ENCODE data around the gene CES5A. TPM values are rescaled to one million over a fixed set of nuclear protein-coding genes. Genes with fewer than 3 reads are reported as not detected.
"Not testable (repeated sequence)": the region's sequence is repeated elsewhere in the genome, so short reads cannot be mapped to it uniquely, and the experiment has no call there.

CES5A gene
- total RNA-seq, 4 donors from 2014 or later: 0.34 to 0.56 (median 0.46) TPM

DNA sequence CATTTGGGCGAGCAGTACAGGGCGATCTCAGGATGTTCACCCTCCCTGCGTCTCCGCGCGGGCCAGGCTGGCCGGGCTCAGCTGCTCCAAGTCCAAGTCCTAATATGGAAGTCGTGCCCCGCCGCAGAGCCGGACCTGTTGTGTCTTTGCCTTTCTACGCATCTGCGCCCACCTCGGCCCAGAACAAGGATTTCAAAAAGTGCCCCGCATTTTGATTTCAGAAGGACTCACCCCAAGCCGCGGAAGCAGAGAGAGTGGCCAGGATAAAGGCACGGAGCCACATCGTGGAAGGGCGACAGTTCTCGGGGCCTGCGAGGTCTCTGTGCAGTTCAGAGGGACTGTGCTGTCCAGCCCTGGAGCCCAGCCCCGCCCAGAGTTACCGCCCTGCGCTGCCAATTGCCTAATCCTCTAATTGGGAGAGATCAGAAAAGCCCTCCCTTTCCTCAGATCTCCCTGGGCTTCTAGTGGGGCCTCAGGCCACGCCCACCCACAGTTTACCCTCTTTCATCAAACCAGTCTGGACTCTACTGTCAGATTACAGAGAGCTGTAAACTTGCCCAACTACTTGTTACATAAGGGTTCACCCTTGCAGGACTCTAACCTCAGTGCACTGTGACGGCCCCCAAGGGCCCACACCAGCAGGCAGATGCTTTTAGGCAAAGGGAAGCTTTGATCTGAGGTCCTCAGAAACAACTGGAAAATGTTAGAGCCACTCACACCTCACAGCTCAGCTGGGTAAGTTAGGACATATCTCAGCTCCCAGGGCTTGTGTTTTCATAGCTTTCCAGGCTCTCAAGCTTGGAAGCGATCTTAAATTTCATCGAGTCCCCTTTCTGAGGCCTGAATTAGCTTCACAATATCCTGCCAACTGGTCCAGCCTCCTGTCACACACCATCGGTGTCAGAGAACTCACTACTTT, 42.1 kb downstream of the CES5A start, which contains the start of gene CES1:
TSS of gene CES1 (minus strand) at position 324 of the 919 bp plus-strand sequence. CDS start at position 283, 41 bp downstream.
- no peak within 1 kb of the TSS for H3K4me3 ChIP-seq (ENCODE audit: low read depth, poor library complexity, severe bottlenecking)
- 58 to 72% methylated on average over 30 of the region's 30 CpGs for WGBS, 2 donors
- intact Hi-C loops (cut with DNase I; ENCODE audit: low total_unique reads): no loop called here
- TF ChIP-seq POLR2A (IDR thresholded peaks at IDR 0.05): no peak
- TF ChIP-seq, protein P1, sequence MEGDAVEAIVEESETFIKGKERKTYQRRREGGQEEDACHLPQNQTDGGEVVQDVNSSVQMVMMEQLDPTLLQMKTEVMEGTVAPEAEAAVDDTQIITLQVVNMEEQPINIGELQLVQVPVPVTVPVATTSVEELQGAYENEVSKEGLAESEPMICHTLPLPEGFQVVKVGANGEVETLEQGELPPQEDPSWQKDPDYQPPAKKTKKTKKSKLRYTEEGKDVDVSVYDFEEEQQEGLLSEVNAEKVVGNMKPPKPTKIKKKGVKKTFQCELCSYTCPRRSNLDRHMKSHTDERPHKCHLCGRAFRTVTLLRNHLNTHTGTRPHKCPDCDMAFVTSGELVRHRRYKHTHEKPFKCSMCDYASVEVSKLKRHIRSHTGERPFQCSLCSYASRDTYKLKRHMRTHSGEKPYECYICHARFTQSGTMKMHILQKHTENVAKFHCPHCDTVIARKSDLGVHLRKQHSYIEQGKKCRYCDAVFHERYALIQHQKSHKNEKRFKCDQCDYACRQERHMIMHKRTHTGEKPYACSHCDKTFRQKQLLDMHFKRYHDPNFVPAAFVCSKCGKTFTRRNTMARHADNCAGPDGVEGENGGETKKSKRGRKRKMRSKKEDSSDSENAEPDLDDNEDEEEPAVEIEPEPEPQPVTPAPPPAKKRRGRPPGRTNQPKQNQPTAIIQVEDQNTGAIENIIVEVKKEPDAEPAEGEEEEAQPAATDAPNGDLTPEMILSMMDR (IDR thresholded peaks at IDR 0.05): no peak
- peak; percentile 46 to 92 for DNase-seq (ENCODE audit: low spot score in 2 of 2)

DNA sequence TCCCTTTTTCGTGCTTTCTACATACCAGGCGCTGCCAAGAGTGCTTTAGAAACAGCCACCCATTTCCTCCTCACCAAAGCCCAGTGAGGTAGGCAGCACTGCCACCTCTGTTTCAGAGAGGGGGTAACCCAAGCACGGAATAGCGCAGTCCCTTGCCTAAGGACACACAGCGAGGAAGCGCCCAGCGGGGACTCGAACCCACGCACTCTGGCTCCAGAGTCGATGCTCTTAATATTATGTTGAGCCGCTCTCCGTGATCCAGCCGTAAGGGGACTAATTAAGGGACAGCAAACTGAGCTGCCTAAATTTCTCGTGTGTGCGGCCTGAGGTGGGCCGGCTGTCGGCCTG, 42.8 kb downstream of the CES5A start:
- intact Hi-C loops (cut with DNase I; ENCODE audit: low total_unique reads): no loop called here

DNA sequence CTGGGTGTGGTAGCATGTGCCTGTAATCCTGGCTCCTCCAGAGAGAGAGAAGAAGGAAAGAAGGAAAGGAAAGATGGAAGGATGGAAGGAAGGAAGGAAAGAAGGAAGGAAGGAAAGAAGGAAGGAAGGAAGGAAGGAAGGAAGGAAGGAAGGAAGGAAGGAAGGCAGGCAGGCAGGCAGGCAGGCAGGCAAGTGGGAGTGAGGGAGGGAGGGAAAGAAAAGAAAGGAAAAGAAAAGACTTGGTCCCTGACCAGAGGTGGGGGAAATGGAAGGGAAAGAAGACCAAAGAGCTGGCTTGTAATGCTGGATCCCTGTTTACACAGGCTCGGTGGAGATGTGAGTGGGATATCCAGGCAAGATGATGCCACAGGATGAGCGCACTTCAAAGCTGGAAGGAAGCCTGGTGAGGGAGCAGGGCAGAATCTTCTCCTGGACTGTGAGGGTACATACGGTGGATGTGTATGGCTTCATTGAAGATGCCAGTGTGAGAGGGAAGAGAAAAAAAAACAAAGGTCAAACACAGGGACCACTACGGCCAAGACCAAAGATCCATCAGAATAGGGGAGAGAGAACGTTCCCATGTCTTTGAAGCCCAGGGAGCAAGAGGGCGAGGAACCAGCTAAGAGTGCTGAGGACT, 44.4 kb downstream of the CES5A start:
- intact Hi-C loops (cut with DNase I; ENCODE audit: low total_unique reads): no loop called here
- DNase-seq (ENCODE audit: low spot score in 2 of 2): no peak
- H3K4me3 ChIP-seq (ENCODE audit: low read depth, poor library complexity, severe bottlenecking): no peak overlapping the region
- TF ChIP-seq, protein P1 (IDR thresholded peaks at IDR 0.05): no peak
- no peak for TF ChIP-seq POLR2A (IDR thresholded peaks at IDR 0.05)
- WGBS, 2 donors: 78 to 89% methylated on average over 6 of the region's 6 CpGs

More for the DNA sequence above, 42.8 kb downstream of the CES5A start:
- WGBS, 2 donors: 86 to 89% methylated on average over 17 of the region's 17 CpGs
- TF ChIP-seq, protein P1 (IDR thresholded peaks at IDR 0.05): no peak
- TF ChIP-seq POLR2A (IDR thresholded peaks at IDR 0.05): no peak
- no peak for DNase-seq (ENCODE audit: low spot score in 2 of 2)
- H3K4me3 ChIP-seq (ENCODE audit: low read depth, poor library complexity, severe bottlenecking): no peak overlapping the region

DNA sequence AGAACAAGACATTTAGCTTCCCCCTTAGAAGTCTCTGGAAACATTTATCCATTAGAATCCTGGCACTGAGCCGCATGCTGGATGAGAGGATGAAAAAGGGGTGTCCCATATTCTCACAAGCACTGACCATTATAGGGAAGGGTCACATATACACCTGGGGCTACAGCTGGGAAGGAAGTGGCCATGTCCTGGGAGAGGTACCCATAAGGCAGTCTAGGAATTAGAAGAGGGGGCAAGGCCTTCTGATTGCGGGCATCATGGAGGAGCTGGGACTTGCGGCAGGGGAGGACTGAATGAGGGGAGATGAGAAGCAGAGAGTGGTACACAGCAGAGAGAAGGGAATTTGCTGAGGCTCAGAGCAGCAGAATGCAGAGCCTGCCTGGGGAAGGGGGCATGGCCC, 45.9 kb downstream of the CES5A start:
- H3K4me3 ChIP-seq (ENCODE audit: low read depth, poor library complexity, severe bottlenecking); intact Hi-C loops (cut with DNase I; ENCODE audit: low total_unique reads); DNase-seq (ENCODE audit: low spot score in 2 of 2): not testable (repeated sequence)
- WGBS, 2 donors: 95% methylated on average over 3 of the region's 3 CpGs

DNA sequence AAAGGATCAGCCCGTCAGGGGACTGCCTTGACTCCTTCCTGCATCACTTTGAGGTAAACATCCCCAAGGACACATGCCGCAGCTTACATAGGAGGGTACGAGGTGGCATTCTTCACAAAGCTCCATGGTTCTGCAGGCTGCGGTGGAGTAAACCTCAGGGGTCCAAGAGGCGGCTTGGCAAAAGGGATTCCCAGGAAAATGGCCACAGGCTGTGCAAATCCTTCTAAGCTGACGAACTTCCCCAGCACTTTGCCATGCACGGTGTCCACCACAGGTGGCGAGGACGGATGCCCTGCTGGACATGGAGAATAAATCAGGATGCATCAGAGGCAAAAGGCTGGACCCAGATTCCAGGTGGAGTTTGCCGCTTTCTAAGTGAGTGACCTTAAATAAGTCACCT, 46.5 kb downstream of the CES5A start:
- 76 to 88% methylated on average over 10 of the region's 10 CpGs for WGBS, 2 donors
- intact Hi-C loops (cut with DNase I; ENCODE audit: low total_unique reads): no loop called here
- TF ChIP-seq, protein P1 (IDR thresholded peaks at IDR 0.05): no peak
- no peak for TF ChIP-seq POLR2A (IDR thresholded peaks at IDR 0.05)
- DNase-seq (ENCODE audit: low spot score in 2 of 2): no peak
- no peak overlapping the region for H3K4me3 ChIP-seq (ENCODE audit: low read depth, poor library complexity, severe bottlenecking)

DNA sequence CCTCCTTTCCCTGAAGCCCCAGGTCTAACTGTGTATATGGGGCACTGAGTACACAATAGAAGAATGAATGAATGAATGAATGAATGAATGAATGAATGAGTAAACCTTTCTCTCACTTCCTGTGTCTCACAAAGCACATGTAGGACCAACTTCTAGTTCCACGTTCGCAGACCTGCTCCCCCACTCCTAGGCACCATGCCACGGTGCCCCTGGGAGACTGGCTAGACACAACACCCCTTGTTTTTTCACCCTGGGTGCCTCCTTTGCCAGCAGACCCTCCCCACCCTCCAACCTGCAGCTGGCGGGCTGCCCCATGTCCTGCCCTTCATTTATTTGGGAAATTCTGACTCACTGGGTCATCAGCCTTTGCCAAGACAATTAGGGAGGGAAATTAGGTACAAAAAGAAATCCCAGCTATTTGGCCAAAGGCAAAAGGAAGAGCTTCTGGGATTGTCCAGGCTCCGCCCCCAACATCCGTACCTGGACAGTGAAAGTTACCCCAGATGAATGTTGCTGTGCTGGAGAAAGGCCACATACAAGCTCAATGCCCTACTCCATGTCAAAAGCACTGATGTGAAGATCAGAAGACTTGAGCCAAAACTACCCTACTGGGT, 50.0 kb downstream of the CES5A start:
- no peak for TF ChIP-seq POLR2A (IDR thresholded peaks at IDR 0.05)
- TF ChIP-seq, protein P1 (IDR thresholded peaks at IDR 0.05): no peak
- DNase-seq (ENCODE audit: low spot score in 2 of 2): no peak
- H3K4me3 ChIP-seq (ENCODE audit: low read depth, poor library complexity, severe bottlenecking): no peak overlapping the region
- intact Hi-C loops (cut with DNase I; ENCODE audit: low total_unique reads): no loop called here
- 45 to 55% methylated on average over 6 of the region's 6 CpGs for WGBS, 2 donors

Measured in lower leg skin (tissue), 4 donors.